Panc1 (cell line): ENCODE results near the gene KLHL9. TPM values are rescaled to one million over a fixed set of nuclear protein-coding genes. Genes with fewer than 3 reads are reported as not detected.

Experiments
- ATAC-seq: fragments of 200-7000 bp; cut with Tn5 transposase; 2 replicates; pipeline ENCODE4 v1.9.1; 2020; ENCODE audit warnings: mild to moderate bottlenecking, moderate library complexity
- BruUV-seq: library from RNA; stranded (reverse); fragments of 400-500 nt; replicated peaks from 2 replicates; lab custom pipeline; 2021; lab: Mats Ljungman, UMichigan
- CTCF ChIA-PET: fragments of 300-600 bp; sonication (Branson Sonifier 250); formaldehyde crosslinking; loops from one replicate; lab custom pipeline; 2022; ENCODE audit warnings: antibody characterized with exemption; lab: Charles Lee
- POLR2A ChIA-PET: fragments of 300-600 bp; sonication (Branson Sonifier 250); formaldehyde crosslinking; loops from one replicate; lab custom pipeline; 2022; ENCODE audit warnings: antibody characterized with exemption; lab: Charles Lee
- DNase-seq: peaks from one replicate; pipeline ENCODE4 v3.0.0-alpha.2; 2010; ENCODE audit warnings: low read depth, low spot score
- H3K27ac ChIP-seq: 2 replicates; pipeline ENCODE4 v1.5.1; 2011; ENCODE audit warnings: mild to moderate bottlenecking, low read length, inconsistent platforms
- H3K27me3 ChIP-seq: fragments of 200-500 bp; sonication (Bioruptor generic); 2 replicates; pipeline ENCODE4 v1.6.0; 2014; ENCODE audit warnings: low read length, inconsistent platforms; ENCODE audit not compliant: control insufficient read depth, insufficient read depth
- H3K36me3 ChIP-seq: fragments of 200-500 bp; sonication (Bioruptor generic); 2 replicates; pipeline ENCODE4 v1.5.1; 2014; ENCODE audit warnings: inconsistent platforms, mild to moderate bottlenecking, low read length, moderate library complexity; ENCODE audit not compliant: control insufficient read depth, insufficient read depth
- H3K4me1 ChIP-seq: 2 replicates; pipeline ENCODE4 v1.5.1; 2011; ENCODE audit warnings: inconsistent platforms, mild to moderate bottlenecking, low read length, moderate library complexity; ENCODE audit not compliant: control insufficient read depth, insufficient read depth
- H3K4me3 ChIP-seq, 2 experiments: 2 replicates each; pipeline ENCODE4 v1.5.1; 2011 to 2012; ENCODE audit warnings: low read depth in 2 of 2, low read length in 2 of 2, mild to moderate bottlenecking in 2 of 2, inconsistent platforms in 1 of 2, moderate library complexity in 1 of 2
- H3K9me3 ChIP-seq: fragments of 200-500 bp; sonication (Bioruptor generic); 2 replicates; pipeline ENCODE4 v1.5.1; 2014; ENCODE audit warnings: low read depth, mild to moderate bottlenecking, inconsistent platforms, low read length, moderate library complexity; ENCODE audit not compliant: control insufficient read depth, insufficient read depth
- CTCF ChIP-seq: fragments of 450-650 bp; IDR thresholded peaks from 2 replicates; pipeline ENCODE4 v1.5.1; 2017; ENCODE audit warnings: mild to moderate bottlenecking
- POLR2AphosphoS5 ChIP-seq: IDR thresholded peaks from 2 replicates; pipeline ENCODE4 v1.6.1; 2012; ENCODE audit warnings: mild to moderate bottlenecking, low read depth, low read length, moderate library complexity
- REST ChIP-seq, 2 experiments: IDR thresholded peaks; 2 replicates each; pipeline ENCODE4 v1.6.1; 2011 to 2012; ENCODE audit warnings: low read depth in 2 of 2, control low read depth in 1 of 2, low read length in 1 of 2, mild to moderate bottlenecking in 1 of 2, moderate library complexity in 1 of 2; ENCODE audit not compliant: insufficient read depth in 1 of 2
- SIN3A ChIP-seq: IDR thresholded peaks from 2 replicates; pipeline ENCODE4 v1.6.1; 2012; ENCODE audit warnings: low read depth, mild to moderate bottlenecking, low read length, moderate library complexity, borderline replicate concordance; ENCODE audit not compliant: insufficient read depth
- TCF7L2 ChIP-seq: IDR thresholded peaks from 2 replicates; pipeline ENCODE4 v1.6.1; 2011; ENCODE audit warnings: mild to moderate bottlenecking, low read depth, low read length, inconsistent platforms
- in situ Hi-C: cut with HindIII; loops from 2 replicates; pipeline ENCODE4 v1.10.0; 2016; ENCODE audit warnings: low sequenced_read_pairs, low pct_unique_long_range_greater_than_20kb
- intact Hi-C: fragments of 100-400 bp; cut with micrococcal nuclease; formaldehyde crosslinking; loops from one replicate; pipeline ENCODE4 v1.10.0; 2022; ENCODE audit not compliant: unreplicated experiment
- total RNA-seq: library from RNA; stranded (reverse); gene quantifications from one replicate; pipeline ENCODE4 v1.2.1, GENCODE V29; 2021; ENCODE audit not compliant: unreplicated experiment

KLHL9 gene
- total RNA-seq, 1 experiment from 2014 or later, result 7.4 TPM

- Histone ChIP-seq H3K36me3 (no peaks in the 10 kb centered on the region), H3K27me3 (no peaks in the 10 kb centered on the region), H3K4me1 (no peaks in the 10 kb centered on the region), H3K4me3 (no peak overlapping the region), H3K27ac (no peak overlapping the region), H3K9me3 (no peaks in the 10 kb centered on the region)
- intact Hi-C loops (loop anchor here (10.0 kb wide), 1 partner anchor 473 kb away; no protein-coding TSS in a partner anchor), in situ Hi-C loops (no loop called here)
- DNase-seq, result no peak
- TF ChIP-seq CTCF (no peak), SIN3A (no peak), REST (IDR thresholded peaks at IDR 0.05; ENCODE audit: insufficient read depth in 1 of 2, low read depth in 2 of 2, low read length in 1 of 2) (no peak), POLR2AphosphoS5 (no peak), TCF7L2 (no peak)
- CTCF ChIA-PET, result no interaction called here
- no peak for ATAC-seq
- BruUV-seq, result no TSS peak
- POLR2A ChIA-PET, result no interaction called here
Observed at GRCh38 chr9:21311889-21312288, 23.3 kb downstream of the KLHL9 start.

- TF ChIP-seq REST (IDR thresholded peaks at IDR 0.05; ENCODE audit: insufficient read depth in 1 of 2, low read depth in 2 of 2, low read length in 1 of 2) (no peak), CTCF (no peak), POLR2AphosphoS5 (no peak), SIN3A (no peak), TCF7L2 (no peak)
- Histone ChIP-seq H3K4me3 (no peak within 1 kb of the TSS), H3K27ac (no peak within 1 kb of the TSS), H3K27me3 (no peaks in the 10 kb centered on the region), H3K36me3 (no peaks in the 10 kb centered on the region), H3K4me1 (no peaks in the 10 kb centered on the region), H3K9me3 (no peaks in the 10 kb centered on the region)
- in situ Hi-C loops, result no loop called here
- DNase-seq (no peak), ATAC-seq (no peak)
- ChIA-PET POLR2A (no interaction called here), CTCF (no interaction called here)
- no TSS peak for BruUV-seq
- intact Hi-C loops, result no loop called here
Observed at GRCh38 chr9:21305213-21305612, 30.0 kb downstream of the KLHL9 start, which contains the start of gene IFNA5. Gene IFNA5, minus strand, starts transcription at chr9:21305313. Its CDS starts 57 bp downstream, at chr9:21305256.
